Stromal cell of bone marrow (primary cell): ENCODE data around the gene IFI27.

ENCODE experiments used
- DNase-seq: peaks from one replicate; pipeline ENCODE4 v3.0.0-alpha.2; 2012; ENCODE audit warnings: low read depth

Gene IFI27

GRCh38 chr14:94124582-94125377, 14.2 kb downstream of the IFI27 start:
- DNase-seq, result no peak

GRCh38 chr14:94125659-94126418, 15.3 kb downstream of the IFI27 start:
- no peak for DNase-seq

- DNase-seq, result no peak
These were observed 15.8 kb downstream of the IFI27 start for GRCh38 chr14:94126419-94126677.

GRCh38 chr14:94126800-94127199, 16.3 kb downstream of the IFI27 start:
- DNase-seq, result no peak

GRCh38 chr14:94127330-94127729, 16.8 kb downstream of the IFI27 start:
- DNase-seq, result no peak

GRCh38 chr14:94128216-94128839, 17.8 kb downstream of the IFI27 start:
- DNase-seq, result no peak

- peak; percentile 75 for DNase-seq
These were observed 18.7 kb downstream of the IFI27 start, which contains the start of gene IFI27L2 for GRCh38 chr14:94129111-94129757. TSS of gene IFI27L2 (minus strand) at chr14:94129604. CDS start at chr14:94129564, 40 bp downstream.

- peak; percentile 75 for DNase-seq
These were observed 19.4 kb downstream of the IFI27 start for GRCh38 chr14:94129758-94130414.

GRCh38 chr14:94132285-94132887, 21.9 kb downstream of the IFI27 start:
- peak; percentile 58 for DNase-seq

GRCh38 chr14:94135476-94135875, 24.9 kb downstream of the IFI27 start:
- DNase-seq, result no peak

- peak; percentile 64 for DNase-seq
These were observed 26.2 kb downstream of the IFI27 start for GRCh38 chr14:94136575-94137331.

GRCh38 chr14:94138251-94138650, 27.7 kb downstream of the IFI27 start:
- DNase-seq, result no peak

- DNase-seq, result no peak
These were observed 28.5 kb downstream of the IFI27 start for GRCh38 chr14:94139006-94139405.

- DNase-seq, result no peak
These were observed 28.9 kb downstream of the IFI27 start for GRCh38 chr14:94139421-94139820.

GRCh38 chr14:94142247-94142646, 31.7 kb downstream of the IFI27 start:
- no peak for DNase-seq

GRCh38 chr14:94142836-94143235, 32.3 kb downstream of the IFI27 start:
- no peak for DNase-seq

- DNase-seq, result no peak
These were observed 32.7 kb downstream of the IFI27 start for GRCh38 chr14:94143239-94143638.

GRCh38 chr14:94143711-94144110, 33.2 kb downstream of the IFI27 start:
- DNase-seq, result no peak

- no peak for DNase-seq
These were observed 34.2 kb downstream of the IFI27 start for GRCh38 chr14:94144765-94145164.

- DNase-seq, result no peak
These were observed 35.5 kb downstream of the IFI27 start for GRCh38 chr14:94145902-94146527.
